ENCODE results near the gene RBMS3.

GRCh38 chr3:29892976-29893554 lies 612.2 kb downstream of the RBMS3 start:
- TF ChIP-seq EZH2phosphoT487 (IDR thresholded peaks at IDR 0.05; ENCODE audit: low read depth, severe bottlenecking, unreplicated experiment) (no peak), CTCF (IDR thresholded peaks at IDR 0.05; ENCODE audit: poor library complexity) (no peak), EZH2 (IDR thresholded peaks at IDR 0.05; ENCODE audit: borderline replicate concordance) (no peak)

Data from hepatocyte (in vitro differentiated cells).